ENCODE data around the gene ACSL3.

The ACSL3 gene

DNA sequence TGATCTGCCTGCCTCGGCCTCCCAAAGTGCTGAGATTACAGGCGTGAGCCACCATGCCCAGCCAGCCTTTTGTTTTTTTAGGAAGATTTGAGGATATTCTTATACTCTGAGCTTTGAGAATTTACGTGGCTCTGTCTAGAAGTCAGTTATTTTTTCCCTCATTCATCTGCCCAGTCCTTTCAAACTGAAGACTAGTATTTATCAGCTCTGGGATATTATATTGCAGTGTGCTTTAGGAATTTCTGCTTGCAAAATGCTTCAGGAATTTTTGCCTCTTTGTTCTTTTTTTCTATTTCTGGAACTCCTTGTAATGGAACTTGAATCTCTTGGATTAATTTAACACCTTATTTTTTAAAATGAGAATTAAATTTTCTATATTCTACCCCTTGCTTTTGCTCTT is 22.6 kb downstream of the ACSL3 start:
- no peak for DNase-seq

DNA sequence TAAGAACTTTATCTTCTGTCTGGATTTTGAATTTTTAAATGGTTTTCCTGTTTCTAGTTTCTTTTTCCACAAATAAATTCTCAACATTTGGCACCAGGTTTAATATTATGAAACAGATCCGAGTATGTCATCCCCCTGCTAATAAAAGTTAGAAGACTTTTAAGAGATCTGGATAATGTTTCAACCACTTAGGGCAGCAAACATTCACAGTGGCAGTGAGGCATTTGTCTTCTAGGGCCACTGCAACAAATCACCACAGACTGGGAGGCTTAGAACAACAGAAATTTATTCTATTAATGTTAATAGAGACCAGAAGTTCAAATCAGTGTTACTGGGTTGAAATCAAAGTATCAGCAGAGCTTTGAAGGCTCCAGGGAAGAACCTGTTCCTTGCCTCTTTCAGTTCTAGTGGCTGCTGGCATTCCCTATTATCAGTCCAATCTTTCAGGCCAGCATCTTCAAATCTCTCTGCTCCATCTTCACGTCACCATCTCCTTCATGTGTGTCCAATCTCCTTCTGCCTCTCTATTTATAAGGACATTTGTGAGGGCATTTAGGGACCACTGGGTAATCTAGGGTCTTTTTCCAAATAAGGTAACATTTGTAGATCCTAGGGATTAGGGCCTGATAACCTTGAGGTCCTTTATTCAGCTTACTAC is 23.4 kb downstream of the ACSL3 start:
- DNase-seq, result no peak

DNA sequence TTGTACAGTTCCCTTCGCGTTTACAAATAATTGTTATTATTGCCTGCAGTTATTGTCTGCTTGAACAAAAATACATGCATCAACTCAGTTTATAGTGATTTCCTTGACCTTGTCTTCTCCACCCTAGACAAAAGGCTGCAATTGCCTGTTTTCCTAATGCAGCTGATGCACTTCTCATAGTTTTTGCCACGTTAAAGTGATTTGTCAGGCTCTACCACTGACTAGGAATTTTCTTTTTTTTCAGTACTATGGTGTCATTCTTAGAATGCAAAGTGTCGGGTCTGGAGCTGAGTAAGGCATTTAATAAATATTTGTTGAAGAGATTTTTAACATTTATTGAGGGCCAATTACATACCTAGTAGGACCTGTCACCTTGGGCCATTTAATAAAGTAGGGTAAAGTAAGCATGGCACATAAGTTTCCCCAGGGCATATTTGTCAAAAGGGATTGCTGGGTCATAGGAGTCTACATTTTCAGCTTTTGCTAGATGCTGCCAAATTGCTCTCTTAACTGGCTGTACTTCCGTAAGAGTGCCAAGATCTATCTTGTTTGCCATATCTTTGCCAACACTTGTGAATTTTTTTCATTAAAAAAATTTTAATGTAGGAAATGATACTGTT is 24.1 kb downstream of the ACSL3 start:
- no peak for DNase-seq

DNA sequence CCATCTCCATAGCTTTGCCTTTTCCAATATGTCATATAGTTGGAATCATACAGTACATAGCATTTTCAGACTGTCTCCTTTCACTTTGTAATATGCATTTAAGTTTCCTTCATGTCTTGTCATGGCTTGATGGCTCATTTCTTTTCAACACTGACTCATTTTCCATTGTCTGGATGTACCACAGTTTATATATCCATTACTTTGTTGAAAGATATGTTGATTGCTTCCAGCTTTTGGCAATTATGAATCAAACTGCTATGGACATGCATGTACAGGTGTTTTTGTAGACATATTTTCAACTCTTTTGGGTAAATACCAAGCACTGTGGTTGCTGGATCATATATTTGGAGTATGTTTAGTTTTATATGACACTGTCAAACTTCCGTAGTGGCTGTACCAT is 26.3 kb downstream of the ACSL3 start:
- no peak for DNase-seq

DNA sequence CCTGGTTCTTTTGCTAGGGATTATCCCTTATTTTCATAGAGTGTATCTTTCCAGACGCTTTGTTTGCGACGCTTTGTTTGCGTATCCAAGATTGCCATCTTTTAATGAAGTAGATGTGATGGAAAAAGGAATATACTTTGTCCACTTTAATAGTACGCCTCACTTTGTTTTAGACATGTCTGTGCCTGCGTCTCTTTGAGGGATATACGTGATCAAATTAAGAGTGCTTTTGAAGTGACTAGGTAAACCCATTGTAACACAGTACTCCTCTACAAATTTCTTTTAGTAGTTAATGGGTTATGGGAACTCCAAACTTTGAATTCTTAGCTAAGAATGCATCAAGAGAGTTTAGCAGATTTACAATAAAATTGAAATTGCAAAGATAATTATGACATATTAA is 27.9 kb downstream of the ACSL3 start:
- DNase-seq, result no peak

DNA sequence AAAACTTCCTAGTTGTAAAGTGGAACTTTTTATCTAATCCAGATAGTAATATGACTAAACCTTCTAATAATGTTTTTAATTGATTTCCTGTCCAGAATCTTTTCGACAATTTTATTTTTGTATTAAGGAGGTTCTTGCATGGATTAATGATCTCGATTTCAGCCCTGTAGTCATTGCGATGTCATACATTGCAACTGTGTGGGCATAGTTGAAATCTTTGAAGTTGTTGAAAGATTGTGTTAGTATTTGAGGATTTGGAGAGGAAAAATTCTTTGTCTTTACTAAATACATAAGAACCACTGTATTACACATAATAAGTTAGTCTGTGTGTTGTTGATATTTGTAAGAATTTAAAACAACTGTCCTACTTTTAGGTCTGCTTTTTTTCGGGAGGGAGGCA is 31.1 kb downstream of the ACSL3 start:
- no peak for DNase-seq

DNA sequence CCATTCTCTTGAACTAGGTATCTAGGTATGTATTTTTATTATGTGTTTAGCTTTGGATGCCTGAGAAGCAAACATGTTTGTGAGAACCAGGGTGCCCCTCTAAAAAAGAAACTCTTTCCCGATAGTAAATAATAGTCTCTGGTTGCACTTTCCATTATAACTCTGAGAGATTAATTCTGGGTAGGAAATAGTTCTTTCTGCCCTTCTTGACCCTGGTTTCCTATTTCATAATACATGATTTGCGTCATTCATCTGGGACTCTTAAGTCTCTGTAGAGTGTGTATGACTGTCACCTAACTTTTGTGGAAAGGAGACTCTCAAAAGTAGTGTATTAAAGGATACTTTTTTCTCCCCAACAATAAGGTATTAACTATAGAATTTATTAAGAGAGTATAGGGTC is 31.5 kb downstream of the ACSL3 start:
- DNase-seq, result no peak

DNA sequence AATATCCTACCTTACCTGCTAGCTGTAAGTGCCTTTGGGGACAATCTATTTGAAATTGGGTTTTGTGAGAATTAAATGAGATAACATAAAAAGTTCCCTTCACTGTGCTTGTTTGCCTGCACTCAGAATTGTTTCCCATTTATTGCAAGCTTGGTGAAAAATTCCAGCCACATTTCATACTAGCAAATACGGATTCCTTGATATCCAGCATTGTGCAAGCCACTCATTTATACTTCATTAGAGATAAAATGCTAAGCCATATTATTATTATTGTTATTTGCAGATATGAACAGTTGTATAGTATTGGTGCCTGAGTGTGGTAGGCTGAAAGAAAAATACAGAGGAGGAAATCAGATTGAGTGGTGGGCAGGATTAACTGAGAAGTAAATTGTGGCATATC is 31.9 kb downstream of the ACSL3 start:
- DNase-seq, result no peak

DNA sequence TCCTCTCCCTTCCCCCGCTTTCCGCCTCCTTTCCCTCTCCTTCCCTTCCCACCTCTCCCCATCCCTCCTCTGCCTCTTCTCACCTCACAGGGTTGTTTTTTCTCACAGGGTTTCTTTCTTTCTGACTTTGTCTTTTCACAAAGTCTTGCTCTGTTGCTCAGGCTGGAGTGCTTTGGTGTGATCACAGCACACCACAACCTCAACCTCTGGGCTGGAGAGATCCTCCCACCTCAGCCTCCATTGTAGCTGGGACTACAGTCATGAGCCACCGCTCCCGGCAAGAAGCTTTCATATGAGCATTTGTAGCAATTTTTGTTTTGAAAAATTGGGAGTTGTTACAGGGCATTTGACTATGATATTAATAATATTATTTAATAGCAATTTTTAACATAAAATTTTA is 32.9 kb downstream of the ACSL3 start:
- no peak for DNase-seq

DNA sequence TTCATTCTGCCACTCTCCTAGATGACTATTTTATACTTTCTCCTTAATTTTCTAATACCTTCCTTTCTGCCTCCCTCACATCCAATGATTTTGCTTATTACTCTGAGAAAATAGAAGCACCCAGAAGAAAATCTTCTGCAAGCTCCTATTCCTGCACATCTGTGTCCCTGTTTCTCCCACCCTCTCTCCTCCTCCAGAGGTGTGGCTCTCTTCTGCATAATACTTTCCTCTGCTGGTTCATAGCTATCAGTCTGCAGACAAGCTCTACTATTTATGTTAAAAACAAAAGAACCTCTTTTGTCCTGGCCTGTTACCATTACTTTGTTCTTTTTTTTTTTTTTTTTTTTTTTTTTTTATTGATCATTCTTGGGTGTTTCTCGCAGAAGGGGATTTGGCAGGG is 34.3 kb downstream of the ACSL3 start:
- DNase-seq, result no peak

DNA sequence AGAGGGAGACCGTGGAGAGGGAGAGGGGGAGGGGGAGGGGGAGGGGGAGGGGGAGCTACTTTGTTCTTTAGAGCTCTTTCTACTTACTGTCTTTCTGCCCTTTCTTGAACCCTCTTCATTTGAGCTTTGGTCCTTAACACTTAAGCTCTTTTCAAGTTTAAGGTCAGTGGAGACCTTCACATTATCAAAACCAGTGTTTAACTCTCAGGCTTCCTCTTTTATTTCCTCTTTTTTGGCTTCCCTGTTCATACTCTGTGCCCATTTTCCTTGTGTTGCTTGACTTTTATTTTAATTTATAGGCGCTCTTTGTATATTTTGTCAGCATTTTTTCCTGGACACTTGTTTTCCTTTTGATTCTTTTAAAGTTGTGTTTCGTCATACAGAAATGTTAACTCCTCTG is 37.1 kb downstream of the ACSL3 start:
- DNase-seq, result no peak

DNA sequence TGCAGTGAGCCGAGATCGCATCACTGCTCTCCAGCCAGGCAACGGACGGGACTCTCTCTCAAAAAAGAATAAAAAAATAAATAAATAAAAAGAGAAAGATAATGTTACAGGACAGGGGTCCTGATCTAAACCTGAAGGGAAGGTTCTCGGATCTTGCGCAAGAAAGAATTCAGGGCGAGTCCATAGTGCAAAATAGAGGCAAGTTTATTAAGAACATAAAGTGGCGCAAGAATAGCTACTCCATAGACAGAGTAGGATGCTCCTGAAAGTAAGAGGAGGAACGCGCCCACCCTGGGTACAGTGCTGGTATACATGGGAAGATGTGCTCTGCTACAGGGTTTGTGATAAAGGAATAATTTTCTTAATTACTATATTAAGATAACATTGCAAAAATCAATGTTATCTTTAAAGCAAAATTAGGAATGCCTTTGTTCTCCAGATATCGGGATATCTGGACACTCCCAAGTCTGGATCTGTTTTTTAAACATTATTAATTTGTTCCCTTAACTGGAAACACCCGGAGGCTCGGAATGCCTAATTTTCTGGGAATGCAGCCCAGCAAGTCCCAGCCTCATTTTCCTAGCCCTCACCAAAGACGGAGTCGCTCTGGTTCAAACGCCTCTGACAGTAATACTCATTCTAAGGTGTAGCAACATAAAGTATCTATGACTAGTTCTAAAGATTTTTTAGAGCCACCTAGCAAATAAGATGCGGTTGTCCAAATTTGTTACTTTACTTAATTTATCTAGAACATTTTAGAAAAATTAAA is 38.8 kb downstream of the ACSL3 start:
- DNase-seq, result no peak

DNA sequence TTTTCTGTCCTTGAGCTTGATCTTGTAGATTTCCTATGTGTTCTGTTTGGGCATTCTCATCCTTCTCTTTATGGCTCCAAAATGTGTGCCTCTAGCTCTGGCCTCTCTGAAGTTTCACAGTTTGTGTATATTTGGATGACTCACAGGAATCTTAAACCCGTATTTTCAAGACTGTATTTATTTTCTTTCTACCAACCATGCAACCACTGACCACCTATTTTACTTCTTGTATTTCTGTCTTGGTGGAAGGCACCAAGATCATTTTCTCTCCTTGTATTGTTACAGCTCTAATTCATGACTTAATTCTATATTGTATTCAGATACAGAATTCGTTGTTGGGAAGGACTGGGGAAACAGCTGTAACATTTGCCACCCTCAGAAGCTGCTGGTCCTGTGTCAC is 39.5 kb downstream of the ACSL3 start:
- no peak for DNase-seq

DNA sequence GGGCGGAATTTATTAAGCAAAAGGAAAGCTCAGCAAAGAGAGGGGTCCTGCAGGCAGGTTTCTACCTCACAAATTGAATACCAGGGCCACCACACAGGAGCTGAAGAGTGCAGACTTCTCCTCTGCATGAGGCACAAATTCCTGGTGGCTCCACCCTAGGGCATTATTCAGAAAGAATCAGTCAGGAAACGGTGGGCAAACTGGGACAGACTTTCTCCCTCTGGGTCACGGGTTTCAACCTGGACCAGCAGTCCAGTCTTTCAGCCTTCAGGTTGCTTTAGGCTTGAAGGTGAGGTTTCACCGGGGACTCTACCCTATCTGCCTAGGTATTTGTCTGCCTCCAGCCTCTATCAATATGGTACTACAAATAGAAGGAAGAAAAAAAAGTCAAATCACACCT is 41.8 kb downstream of the ACSL3 start:
- DNase-seq, result no peak

DNA sequence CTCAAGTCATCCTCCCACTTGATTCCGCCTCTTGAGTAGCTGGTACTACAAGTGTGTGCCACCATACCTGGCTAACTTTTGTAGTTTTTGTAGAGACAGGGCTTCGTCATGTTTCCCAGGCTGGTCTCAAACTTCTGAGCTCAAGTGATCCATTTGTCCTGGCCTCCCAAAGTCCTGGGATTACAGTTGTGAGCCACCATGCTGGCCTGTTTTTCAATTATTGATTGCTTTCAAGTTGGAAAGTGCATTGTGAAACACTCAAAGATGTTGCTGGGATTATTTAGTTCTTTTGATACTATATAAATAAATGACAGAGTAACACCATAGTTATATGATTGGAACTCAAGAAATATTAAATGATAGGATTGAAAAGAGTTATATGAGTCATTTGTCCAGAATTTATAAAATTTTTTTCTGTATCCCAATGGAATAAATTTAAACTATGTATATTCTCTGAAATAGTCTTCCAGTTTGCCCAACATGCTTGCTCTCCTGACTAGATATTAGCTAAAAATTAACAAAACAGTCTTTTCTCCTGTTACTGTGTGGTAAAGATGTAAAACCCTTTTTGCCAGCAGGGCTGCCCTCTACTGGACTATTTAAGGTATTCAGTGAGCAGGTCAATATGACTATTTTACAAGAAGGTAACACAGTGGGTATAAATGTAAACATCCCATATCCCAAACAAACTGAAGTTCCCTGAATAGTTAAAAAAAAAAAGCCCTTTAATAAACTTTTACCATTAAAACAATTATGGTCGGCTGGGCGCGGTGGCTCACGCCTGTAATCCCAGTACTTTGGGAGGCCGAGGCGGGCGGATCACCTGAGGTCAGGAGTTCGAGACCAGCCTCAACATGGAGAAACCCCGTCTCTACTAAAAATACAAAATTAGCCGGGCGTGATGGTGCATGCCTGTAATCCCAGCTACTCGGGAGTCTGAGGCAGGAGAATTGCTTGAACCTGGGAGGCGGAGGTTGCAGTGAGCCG is 42.7 kb downstream of the ACSL3 start:
- DNase-seq, result no peak

DNA sequence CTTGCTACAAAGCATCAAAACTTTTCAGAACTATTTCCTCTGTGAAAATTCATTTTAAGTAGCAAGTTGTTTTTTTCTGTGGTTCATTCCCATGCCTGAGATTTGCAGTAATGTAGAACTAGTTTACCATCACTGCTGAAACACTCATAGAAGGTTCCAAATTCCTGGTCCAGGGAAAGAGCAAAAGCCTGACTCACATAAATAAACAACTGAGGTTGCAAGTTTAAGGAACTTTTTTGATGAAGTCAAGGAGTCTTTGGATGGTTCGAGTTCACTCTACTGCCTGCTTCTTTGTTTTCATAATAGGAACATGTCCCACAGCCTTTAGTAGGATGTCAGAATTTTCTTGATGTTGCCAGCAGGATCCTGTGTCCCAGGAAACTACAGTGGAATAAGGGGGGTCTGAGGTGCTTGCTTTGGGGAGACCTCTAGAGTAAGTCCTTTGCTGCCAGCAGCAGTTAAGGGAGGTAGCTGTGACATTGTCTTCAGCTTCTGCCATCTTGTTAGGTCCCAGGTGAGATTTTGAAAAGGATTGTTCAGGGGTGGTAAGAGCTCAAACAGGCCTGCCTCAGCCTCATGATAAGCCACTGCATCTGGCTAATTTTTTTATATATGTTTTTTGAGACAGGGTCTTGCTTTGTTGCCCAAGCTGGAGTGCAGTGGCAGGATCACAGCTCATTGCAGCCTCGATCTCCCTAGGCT is 43.9 kb downstream of the ACSL3 start:
- no peak for DNase-seq

DNA sequence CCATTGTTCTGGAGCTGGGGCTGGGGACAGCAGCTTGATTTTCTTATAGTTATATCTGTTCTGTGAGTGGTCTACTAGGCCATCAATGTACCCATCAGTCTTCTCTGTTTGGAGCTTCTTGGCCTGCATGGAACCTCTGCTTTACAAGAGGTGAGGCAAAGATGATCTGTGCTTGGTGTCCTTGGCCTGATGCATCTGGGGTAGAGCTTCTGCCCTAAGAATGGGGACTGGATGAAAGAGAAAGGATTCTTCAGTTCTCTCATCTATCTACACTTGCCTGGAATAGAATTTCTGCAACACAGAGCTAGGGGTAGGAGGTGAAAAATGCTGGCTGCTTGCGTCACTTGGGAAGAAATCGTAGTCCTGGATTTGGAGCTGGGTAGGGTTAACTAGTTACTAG is 46.2 kb downstream of the ACSL3 start:
- no peak for DNase-seq

DNA sequence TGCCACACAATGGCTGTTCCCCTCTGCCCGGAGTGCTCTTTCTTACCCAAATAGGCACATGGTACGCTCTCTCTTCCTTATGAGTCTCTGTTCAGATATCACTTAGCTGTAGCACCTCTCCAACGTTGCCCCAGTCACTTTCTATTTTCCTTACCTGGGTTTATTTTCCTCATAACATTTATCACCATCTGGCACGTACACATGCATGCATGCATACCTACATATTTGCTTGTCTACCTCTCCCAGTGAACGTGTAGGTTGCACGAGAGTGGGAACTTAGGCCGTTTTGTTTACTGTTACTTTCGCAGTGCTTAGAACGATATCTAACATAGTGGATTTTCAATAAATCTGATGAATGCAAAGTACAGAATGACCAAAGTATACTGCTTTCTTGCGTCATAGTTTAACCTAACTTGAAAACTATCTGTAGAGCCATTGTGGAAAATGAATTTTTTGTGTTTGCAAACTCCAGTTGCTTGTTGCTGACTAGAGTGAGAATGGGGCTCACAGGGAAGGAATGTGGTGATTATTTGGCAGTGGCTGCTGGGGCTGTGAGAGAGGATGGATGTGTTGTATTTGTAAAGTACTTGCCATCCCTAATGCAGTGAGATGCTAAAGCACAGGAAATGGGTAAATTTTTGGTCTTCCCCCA is 47.1 kb downstream of the ACSL3 start:
- DNase-seq, result no peak

DNA sequence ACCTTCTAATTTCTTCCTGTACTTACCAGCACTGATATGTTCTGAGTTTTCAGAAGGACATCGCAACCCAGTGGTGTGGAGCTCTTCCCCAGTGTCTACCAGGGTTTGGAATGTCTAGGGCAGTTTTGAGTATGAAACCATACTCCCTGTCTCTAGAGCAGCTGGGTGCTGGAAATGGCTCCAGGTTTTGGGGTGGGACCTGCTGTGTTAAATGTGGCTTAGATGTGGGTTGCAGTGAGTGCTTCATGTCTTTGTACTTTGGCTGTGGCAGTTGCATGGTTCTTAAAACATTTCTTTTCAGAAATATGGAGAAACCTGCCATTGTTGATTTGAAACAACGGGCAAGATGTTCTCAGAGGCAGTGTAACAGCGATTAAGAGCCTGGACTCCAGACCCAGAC is 48.5 kb downstream of the ACSL3 start:
- DNase-seq, result no peak

DNA sequence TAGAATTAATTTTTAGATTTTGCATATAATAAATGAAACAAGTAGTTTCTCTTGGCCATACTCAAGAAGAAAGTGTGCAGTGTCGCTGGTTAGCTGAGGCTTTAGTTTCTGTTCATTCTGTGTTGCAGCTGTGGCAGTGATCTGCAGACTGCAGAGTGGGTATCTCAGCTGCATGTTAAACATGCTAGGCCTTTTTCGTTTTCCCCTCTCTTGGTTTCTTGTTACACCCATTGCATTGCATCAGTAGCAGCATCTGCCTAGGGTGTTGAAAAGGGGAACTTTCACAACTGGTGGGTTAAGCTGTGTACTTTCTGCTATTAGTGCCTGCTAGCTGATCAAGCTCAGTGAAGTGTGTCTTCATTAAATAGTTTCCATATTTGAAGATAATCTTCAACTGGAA is 51.3 kb downstream of the ACSL3 start:
- no peak for DNase-seq

DNA sequence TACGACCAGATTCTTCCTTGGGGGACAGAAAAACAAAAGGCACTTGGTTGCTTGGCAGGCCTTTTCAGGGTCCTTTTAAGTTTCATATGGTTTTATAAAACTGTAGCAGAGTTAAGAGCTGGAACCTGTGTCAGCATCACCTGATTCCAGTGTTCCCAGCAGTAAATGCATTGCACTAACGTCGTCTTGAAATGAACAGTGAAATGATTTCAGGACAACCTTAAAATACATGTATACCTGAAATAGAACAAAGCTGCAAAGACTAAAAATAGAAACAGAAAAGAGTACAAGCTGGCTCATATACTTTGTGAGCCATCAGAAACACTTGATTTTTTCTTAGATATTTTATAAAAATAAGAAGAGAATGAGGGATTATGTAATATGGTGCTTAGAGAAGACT is 51.9 kb downstream of the ACSL3 start:
- DNase-seq, result no peak

Measured in NCI-H1930 (cell line).